MM.1S (cell line): ENCODE measurements around the gene CEP250.

Experiments
- DNase-seq: peaks from one replicate; pipeline ENCODE4 v3.0.0-alpha.2; 2015
- H2AFZ ChIP-seq: fragments of 300-600 bp; sonication (generic); 2 replicates; pipeline ENCODE4 v1.6.0; 2016; ENCODE audit warnings: antibody characterized with exemption, low read length
- H3F3A ChIP-seq: fragments of 300-600 bp; sonication (generic); 2 replicates; pipeline ENCODE4 v1.6.1; 2016; ENCODE audit warnings: mild to moderate bottlenecking, antibody characterized with exemption, low read length, moderate library complexity, mixed read lengths; ENCODE audit not compliant: insufficient read depth
- H3K27ac ChIP-seq: fragments of 300-600 bp; sonication (generic); 2 replicates; pipeline ENCODE4 v1.5.1; 2016; ENCODE audit warnings: mild to moderate bottlenecking, low read length
- H3K27me3 ChIP-seq: fragments of 300-600 bp; sonication (generic); replicated peaks from 2 replicates; pipeline ENCODE4 v1.6.0; 2016; ENCODE audit warnings: low read length; ENCODE audit not compliant: insufficient read depth
- H3K36me3 ChIP-seq: fragments of 300-600 bp; sonication (generic); replicated peaks from 2 replicates; pipeline ENCODE4 v1.6.1; 2016; ENCODE audit warnings: mild to moderate bottlenecking, low read length, mixed read lengths; ENCODE audit not compliant: insufficient read depth
- H3K4me1 ChIP-seq: fragments of 300-600 bp; sonication (generic); 2 replicates; pipeline ENCODE4 v1.6.1; 2016; ENCODE audit warnings: low read length, mixed read lengths
- H3K4me2 ChIP-seq: fragments of 300-600 bp; sonication (generic); 2 replicates; pipeline ENCODE4 v1.6.0; 2016; ENCODE audit warnings: low read depth, low read length
- H3K4me3 ChIP-seq: fragments of 300-600 bp; sonication (generic); 2 replicates; pipeline ENCODE4 v1.5.1; 2016; ENCODE audit warnings: low read length, mixed read lengths
- H3K79me2 ChIP-seq: fragments of 300-600 bp; sonication (generic); 2 replicates; pipeline ENCODE4 v1.6.1; 2016; ENCODE audit warnings: mixed run types, low read length, mixed read lengths
- H3K9ac ChIP-seq: fragments of 300-600 bp; sonication (generic); 2 replicates; pipeline ENCODE4 v1.6.1; 2016; ENCODE audit warnings: low read length, mixed read lengths
- H3K9me2 ChIP-seq: fragments of 300-600 bp; sonication (generic); replicated peaks from 2 replicates; pipeline ENCODE4 v1.6.1; 2016; ENCODE audit warnings: mild to moderate bottlenecking, low read length, mixed read lengths; ENCODE audit not compliant: insufficient read depth
- H3K9me3 ChIP-seq: fragments of 300-600 bp; sonication (generic); replicated peaks from 2 replicates; pipeline ENCODE4 v1.6.1; 2016; ENCODE audit warnings: mild to moderate bottlenecking, low read length, mixed read lengths; ENCODE audit not compliant: insufficient read depth
- H4K20me1 ChIP-seq: fragments of 300-600 bp; sonication (generic); 2 replicates; pipeline ENCODE4 v1.6.1; 2016; ENCODE audit warnings: mild to moderate bottlenecking, low read length, moderate library complexity, mixed read lengths; ENCODE audit not compliant: insufficient read depth
- CTCF ChIP-seq: fragments of 300-600 bp; sonication (generic); IDR thresholded peaks from 2 replicates; pipeline ENCODE4 v1.5.1; 2016; ENCODE audit warnings: antibody characterized with exemption, low read length, mixed read lengths
- EZH2 ChIP-seq: fragments of 300-600 bp; sonication (generic); optimal IDR thresholded peaks from 2 replicates; pipeline ENCODE3; 2017; ENCODE audit warnings: low read depth, mild to moderate bottlenecking, antibody characterized with exemption, low read length, mixed read lengths
- EZH2phosphoT487 ChIP-seq: fragments of 300-600 bp; sonication (generic); IDR thresholded peaks from 2 replicates; pipeline ENCODE4 v1.6.1; 2018; ENCODE audit warnings: antibody characterized with exemption, low read length

The CEP250 gene

GRCh38 chr20:35529552-35529951, 74.2 kb downstream of the CEP250 start, which contains the start of gene C20orf173:
C20orf173 (minus strand) TSS chr20:35529652; CDS start chr20:35529373, 279 bp downstream.
- Histone ChIP-seq H3F3A (no peaks in the 10 kb centered on the region), H3K9me3 (no peaks in the 10 kb centered on the region), H4K20me1 (no peaks in the 10 kb centered on the region), H3K36me3 (no peaks in the 10 kb centered on the region), H3K9me2 (no peaks in the 10 kb centered on the region), H3K27me3 (no peaks in the 10 kb centered on the region), H3K9ac (no peak within 1 kb of the TSS), H3K4me3 (no peak within 1 kb of the TSS), H3K4me2 (no peak within 1 kb of the TSS), H2AFZ (no peak within 1 kb of the TSS), H3K4me1 (no peaks in the 10 kb centered on the region), H3K27ac (no peak within 1 kb of the TSS), H3K79me2 (no peaks in the 10 kb centered on the region)
- TF ChIP-seq EZH2phosphoT487 (no peak), EZH2 (no peak), CTCF (no peak)
- DNase-seq = no peak

- Histone ChIP-seq H3K4me1 (peaks cover 4% of the 10 kb centered on the region; the same call in 1 of the 2 replicates), H3K79me2 (peaks cover 5% of the 10 kb centered on the region; the same call in 1 of the 2 replicates), H4K20me1 (no peaks in the 10 kb centered on the region), H3K9me2 (no peaks in the 10 kb centered on the region), H3K27me3 (no peaks in the 10 kb centered on the region), H3K9ac (no peak overlapping the region), H3F3A (no peaks in the 10 kb centered on the region), H3K4me2 (no peak overlapping the region), H2AFZ (no peak overlapping the region), H3K9me3 (no peaks in the 10 kb centered on the region), H3K27ac (no peak overlapping the region), H3K36me3 (no peaks in the 10 kb centered on the region), H3K4me3 (no peak overlapping the region)
- TF ChIP-seq EZH2 = no peak
- no peak for TF ChIP-seq CTCF
- TF ChIP-seq EZH2phosphoT487 = no peak
- DNase-seq = no peak
Observed at GRCh38 chr20:35539756-35540212, 84.4 kb downstream of the CEP250 start.

- Histone ChIP-seq H3K9ac (peak overlapping the region; percentile 13; the same call in 1 of the 2 replicates), H3K4me3 (peak overlapping the region; percentile 90), H3K9me2 (no peaks in the 10 kb centered on the region), H3K4me2 (peak overlapping the region; percentile 88), H3K4me1 (peaks cover 4% of the 10 kb centered on the region; the same call in 1 of the 2 replicates), H3F3A (no peaks in the 10 kb centered on the region), H3K27ac (no peak overlapping the region), H3K27me3 (no peaks in the 10 kb centered on the region), H3K79me2 (peaks cover 5% of the 10 kb centered on the region; the same call in 1 of the 2 replicates), H4K20me1 (no peaks in the 10 kb centered on the region), H3K9me3 (no peaks in the 10 kb centered on the region), H3K36me3 (no peaks in the 10 kb centered on the region), H2AFZ (peak overlapping the region; percentile 55)
- no peak for TF ChIP-seq CTCF
- TF ChIP-seq EZH2phosphoT487 = no peak
- DNase-seq = no peak
Observed at GRCh38 chr20:35541118-35541782, 85.9 kb downstream of the CEP250 start.
